ENCODE measurements around the gene ZFYVE21. TPM values are rescaled to one million over a fixed set of nuclear protein-coding genes. Genes with fewer than 3 reads are reported as not detected.

The ZFYVE21 gene
- total RNA-seq, 6 experiments from 2014 or later = 40.9 to 47.7 (median 42.1) TPM

- TF ChIP-seq CTCF (IDR thresholded peaks at IDR 0.05) = no peak
- Mint-ChIP-seq H3K9me3 (peaks cover 14% of the 10 kb centered on the region), H3K4me3 (peak overlapping the region; percentile 20; the same call in 1 of the 2 replicates), H3K27ac (no peak overlapping the region), H3K4me1 (ENCODE audit: low read depth) (peaks cover 8% of the 10 kb centered on the region), H3K36me3 (ENCODE audit: low read depth) (peaks cover 25% of the 10 kb centered on the region), H3K27me3 (ENCODE audit: insufficient read depth) (peaks cover 28% of the 10 kb centered on the region)
- DNase-seq = no peak
These were observed 6.8 kb upstream of the ZFYVE21 start for GRCh38 chr14:103708750-103709187.

- H3K4me3 Mint-ChIP-seq = no peak overlapping the region
- H3K4me1 Mint-ChIP-seq (ENCODE audit: low read depth) = peaks cover 14% of the 10 kb centered on the region
These were observed 5.8 kb upstream of the ZFYVE21 start for GRCh38 chr14:103709814-103710213.

GRCh38 chr14:103710771-103711377 lies 4.7 kb upstream of the ZFYVE21 start:
- no peak for TF ChIP-seq CTCF (IDR thresholded peaks at IDR 0.05)
- no peak overlapping the region for H3K4me3 Mint-ChIP-seq
- H3K27ac Mint-ChIP-seq = no peak overlapping the region; the same call in 1 of the 2 replicates
- DNase-seq = no peak
- H3K4me1 Mint-ChIP-seq (ENCODE audit: low read depth) = peaks cover 14% of the 10 kb centered on the region
- H3K36me3 Mint-ChIP-seq (ENCODE audit: low read depth) = peaks cover 16% of the 10 kb centered on the region
- peaks cover 34% of the 10 kb centered on the region for H3K27me3 Mint-ChIP-seq (ENCODE audit: insufficient read depth)
- peaks cover 8% of the 10 kb centered on the region; the same call in 1 of the 2 replicates for H3K9me3 Mint-ChIP-seq

More at GRCh38 chr14:103709814-103710213, 5.8 kb upstream of the ZFYVE21 start:
- peaks cover 33% of the 10 kb centered on the region for H3K27me3 Mint-ChIP-seq (ENCODE audit: insufficient read depth)
- DNase-seq = no peak
- TF ChIP-seq CTCF (IDR thresholded peaks at IDR 0.05) = no peak
- no peak overlapping the region for H3K27ac Mint-ChIP-seq
- peaks cover 19% of the 10 kb centered on the region for H3K36me3 Mint-ChIP-seq (ENCODE audit: low read depth)
- peaks cover 9% of the 10 kb centered on the region for H3K9me3 Mint-ChIP-seq

- H3K27me3 Mint-ChIP-seq (ENCODE audit: insufficient read depth) = peaks cover 31% of the 10 kb centered on the region
- no peak for DNase-seq
- 0 out of 2 replicates have a peak overlapping the region, but pooled peaks have one; percentile 29 for H3K27ac Mint-ChIP-seq
- peaks cover 8% of the 10 kb centered on the region; the same call in 1 of the 2 replicates for H3K9me3 Mint-ChIP-seq
- peaks cover 16% of the 10 kb centered on the region for H3K36me3 Mint-ChIP-seq (ENCODE audit: low read depth)
- no peak for TF ChIP-seq CTCF (IDR thresholded peaks at IDR 0.05)
- no peak overlapping the region for H3K4me3 Mint-ChIP-seq
- peaks cover 17% of the 10 kb centered on the region for H3K4me1 Mint-ChIP-seq (ENCODE audit: low read depth)
These were observed 3.8 kb upstream of the ZFYVE21 start for GRCh38 chr14:103711516-103712431.

GRCh38 chr14:103712633-103713247 lies 2.9 kb upstream of the ZFYVE21 start:
- Mint-ChIP-seq H3K27ac (peak overlapping the region; percentile 61), H3K4me1 (ENCODE audit: low read depth) (peaks cover 27% of the 10 kb centered on the region), H3K9me3 (peaks cover 8% of the 10 kb centered on the region; the same call in 1 of the 2 replicates), H3K36me3 (ENCODE audit: low read depth) (peaks cover 24% of the 10 kb centered on the region), H3K27me3 (ENCODE audit: insufficient read depth) (peaks cover 31% of the 10 kb centered on the region), H3K4me3 (no peak overlapping the region)
- no peak for DNase-seq
- no peak for TF ChIP-seq CTCF (IDR thresholded peaks at IDR 0.05)

Data from HFFc6 (cell line).